Activated naive CD4-positive, alpha-beta T cell treated with anti-CD3 and anti-CD28 coated beads, Interleukin-2, amount 50 U/mL, for 24 hours (primary cell): ENCODE measurements around the gene TMEM94.

Experiments
- H3K27ac Mint-ChIP-seq: one replicate; pipeline ENCODE4 v1.8.0; 2021; ENCODE audit warnings: mild to moderate bottlenecking, mixed read lengths
- H3K27me3 Mint-ChIP-seq: one replicate; pipeline ENCODE4 v1.8.0; 2021; ENCODE audit warnings: mixed read lengths
- H3K36me3 Mint-ChIP-seq: one replicate; pipeline ENCODE4 v1.8.0; 2021; ENCODE audit warnings: mixed read lengths
- H3K4me1 Mint-ChIP-seq: one replicate; pipeline ENCODE4 v1.8.0; 2021; ENCODE audit warnings: mixed read lengths
- H3K4me3 Mint-ChIP-seq: one replicate; pipeline ENCODE4 v1.8.0; 2021; ENCODE audit warnings: mild to moderate bottlenecking, mixed read lengths
- H3K9me3 Mint-ChIP-seq: one replicate; pipeline ENCODE4 v1.8.0; 2021; ENCODE audit warnings: mixed read lengths

TMEM94 gene

DNA sequence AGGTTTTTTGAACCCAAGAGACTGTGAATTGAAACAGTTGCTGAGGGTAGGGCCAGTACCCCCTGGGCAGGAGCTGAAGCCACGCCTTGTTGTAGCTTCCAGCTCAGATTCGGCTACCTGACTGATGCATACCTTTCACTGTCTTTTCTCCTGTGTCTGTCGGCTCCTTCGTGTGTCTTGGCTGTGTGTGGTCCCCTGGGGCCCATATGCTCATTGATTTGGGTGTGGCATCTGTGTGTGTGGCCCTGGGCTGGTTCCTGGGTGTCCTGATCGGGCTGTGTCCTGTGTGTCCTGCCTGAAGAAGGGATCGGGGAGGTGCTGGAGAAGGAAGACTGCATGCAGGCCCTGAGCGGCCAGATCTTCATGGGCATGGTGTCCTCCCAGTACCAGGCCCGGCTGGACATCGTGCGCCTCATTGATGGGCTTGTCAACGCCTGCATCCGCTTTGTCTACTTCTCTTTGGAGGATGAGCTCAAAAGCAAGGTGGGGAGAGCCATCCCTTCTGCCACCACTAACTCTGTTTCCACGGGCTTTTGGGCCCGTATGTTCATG, 38.0 kb downstream of the TMEM94 start:
- no peak overlapping the region for H3K4me3 Mint-ChIP-seq
- H3K4me1 Mint-ChIP-seq: peaks cover 3% of the 10 kb centered on the region
- no peaks in the 10 kb centered on the region for H3K27me3 Mint-ChIP-seq
- H3K36me3 Mint-ChIP-seq: peaks cover 2% of the 10 kb centered on the region
- no peaks in the 10 kb centered on the region for H3K9me3 Mint-ChIP-seq
- no peak overlapping the region for H3K27ac Mint-ChIP-seq

GRCh38 chr17:75496005-75496404, 39.6 kb downstream of the TMEM94 start:
- H3K36me3 Mint-ChIP-seq: peaks cover 2% of the 10 kb centered on the region
- no peak overlapping the region for H3K4me3 Mint-ChIP-seq
- no peak overlapping the region for H3K27ac Mint-ChIP-seq
- H3K9me3 Mint-ChIP-seq: no peaks in the 10 kb centered on the region
- H3K4me1 Mint-ChIP-seq: peaks cover 3% of the 10 kb centered on the region
- H3K27me3 Mint-ChIP-seq: no peaks in the 10 kb centered on the region

- Mint-ChIP-seq H3K27ac (no peak overlapping the region), H3K4me3 (no peak overlapping the region), H3K9me3 (no peaks in the 10 kb centered on the region), H3K4me1 (peaks cover 3% of the 10 kb centered on the region), H3K27me3 (no peaks in the 10 kb centered on the region), H3K36me3 (no peaks in the 10 kb centered on the region)
These were observed 41.7 kb downstream of the TMEM94 start for GRCh38 chr17:75498039-75498725.

- no peaks in the 10 kb centered on the region for H3K36me3 Mint-ChIP-seq
These were observed 42.3 kb downstream of the TMEM94 start for GRCh38 chr17:75498726-75499213.

GRCh38 chr17:75499313-75500022, 43.0 kb downstream of the TMEM94 start:
- no peak overlapping the region for H3K27ac Mint-ChIP-seq

More at GRCh38 chr17:75498726-75499213, 42.3 kb downstream of the TMEM94 start:
- H3K27me3 Mint-ChIP-seq: no peaks in the 10 kb centered on the region
- no peak overlapping the region for H3K4me3 Mint-ChIP-seq
- H3K4me1 Mint-ChIP-seq: peaks cover 3% of the 10 kb centered on the region
- H3K27ac Mint-ChIP-seq: no peak overlapping the region
- no peaks in the 10 kb centered on the region for H3K9me3 Mint-ChIP-seq

GRCh38 chr17:75500419-75501216, 44.2 kb downstream of the TMEM94 start:
- Mint-ChIP-seq H3K27ac (no peak overlapping the region), H3K36me3 (no peaks in the 10 kb centered on the region), H3K27me3 (no peaks in the 10 kb centered on the region), H3K4me3 (no peak overlapping the region), H3K4me1 (peaks cover 3% of the 10 kb centered on the region), H3K9me3 (no peaks in the 10 kb centered on the region)

More at GRCh38 chr17:75499313-75500022, 43.0 kb downstream of the TMEM94 start:
- Mint-ChIP-seq H3K4me1 (peaks cover 3% of the 10 kb centered on the region), H3K36me3 (no peaks in the 10 kb centered on the region), H3K27me3 (no peaks in the 10 kb centered on the region), H3K9me3 (no peaks in the 10 kb centered on the region), H3K4me3 (no peak overlapping the region)

DNA sequence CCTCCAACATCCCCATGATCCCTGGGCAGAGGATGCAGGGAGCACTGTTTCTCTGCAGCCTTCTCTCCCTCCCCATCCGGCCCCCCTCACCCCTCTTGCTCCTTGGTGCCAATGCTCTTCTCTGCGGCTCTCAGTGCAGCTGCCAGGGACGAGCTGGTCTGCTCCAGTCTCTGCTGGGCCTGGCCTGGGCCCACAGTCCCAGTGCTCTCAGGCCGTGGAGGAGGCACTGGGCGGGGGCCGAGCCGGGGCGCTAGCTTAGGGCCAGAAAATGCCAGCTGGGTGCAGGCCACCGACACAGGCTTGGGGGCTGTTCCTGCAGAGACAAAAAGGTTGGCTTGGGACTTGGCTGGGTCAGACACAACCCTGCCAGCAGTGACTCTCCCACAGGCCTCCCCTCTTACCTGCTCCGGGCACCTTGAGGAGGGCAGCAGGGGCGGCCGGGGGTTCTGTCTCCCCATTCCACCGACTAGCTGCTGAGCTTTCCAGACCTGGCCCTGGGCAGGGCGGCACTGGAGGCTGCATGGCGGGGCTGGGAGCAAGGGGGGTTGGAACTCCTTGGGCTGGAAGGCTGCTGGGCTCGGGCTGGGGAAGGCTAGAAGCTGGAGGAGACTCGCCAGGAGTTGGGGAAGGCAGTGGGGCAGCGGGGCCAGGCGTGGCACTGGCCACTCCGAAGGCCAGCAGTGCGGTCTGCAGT, 45.1 kb downstream of the TMEM94 start:
- H3K27me3 Mint-ChIP-seq: no peaks in the 10 kb centered on the region
- no peaks in the 10 kb centered on the region for H3K9me3 Mint-ChIP-seq
- no peak overlapping the region for H3K4me3 Mint-ChIP-seq
- peaks cover 3% of the 10 kb centered on the region for H3K4me1 Mint-ChIP-seq
- no peaks in the 10 kb centered on the region for H3K36me3 Mint-ChIP-seq
- H3K27ac Mint-ChIP-seq: no peak overlapping the region

DNA sequence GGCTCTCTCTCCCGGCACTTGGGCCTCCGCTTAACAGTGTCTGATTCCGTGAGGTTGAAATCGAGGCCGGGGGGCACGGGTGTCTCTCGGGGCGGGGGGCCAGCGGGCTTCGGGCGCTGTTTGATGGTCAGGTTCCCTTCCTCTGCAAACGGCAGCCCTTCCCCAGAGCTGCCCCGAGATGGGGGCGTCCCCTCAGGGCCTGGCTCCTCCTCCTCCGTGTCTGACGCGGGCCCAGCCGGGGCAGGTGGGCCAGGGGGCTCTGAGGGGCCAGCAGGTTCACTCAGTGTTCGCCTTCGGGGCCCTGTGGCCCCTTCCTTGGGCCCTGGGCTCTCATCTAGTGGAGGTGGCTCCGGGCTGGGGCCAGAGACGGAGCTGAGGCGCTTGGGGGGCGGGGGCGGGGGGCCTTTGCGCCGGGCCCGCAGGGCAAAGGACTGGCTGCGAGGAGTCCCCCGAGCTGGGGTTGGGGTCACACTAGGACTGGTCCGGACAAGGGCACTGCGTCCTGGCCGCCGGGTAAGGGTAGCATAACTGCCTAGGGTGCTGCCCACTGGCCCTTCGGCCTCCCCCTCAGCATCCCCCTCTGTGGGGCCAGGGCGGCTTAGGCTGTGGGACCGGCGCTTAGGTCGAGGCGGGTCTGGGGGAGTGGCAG, 45.8 kb downstream of the TMEM94 start:
- H3K4me3 Mint-ChIP-seq: no peak overlapping the region
- H3K27ac Mint-ChIP-seq: no peak overlapping the region
- H3K4me1 Mint-ChIP-seq: peaks cover 3% of the 10 kb centered on the region
- no peaks in the 10 kb centered on the region for H3K27me3 Mint-ChIP-seq
- no peaks in the 10 kb centered on the region for H3K36me3 Mint-ChIP-seq
- no peaks in the 10 kb centered on the region for H3K9me3 Mint-ChIP-seq

DNA sequence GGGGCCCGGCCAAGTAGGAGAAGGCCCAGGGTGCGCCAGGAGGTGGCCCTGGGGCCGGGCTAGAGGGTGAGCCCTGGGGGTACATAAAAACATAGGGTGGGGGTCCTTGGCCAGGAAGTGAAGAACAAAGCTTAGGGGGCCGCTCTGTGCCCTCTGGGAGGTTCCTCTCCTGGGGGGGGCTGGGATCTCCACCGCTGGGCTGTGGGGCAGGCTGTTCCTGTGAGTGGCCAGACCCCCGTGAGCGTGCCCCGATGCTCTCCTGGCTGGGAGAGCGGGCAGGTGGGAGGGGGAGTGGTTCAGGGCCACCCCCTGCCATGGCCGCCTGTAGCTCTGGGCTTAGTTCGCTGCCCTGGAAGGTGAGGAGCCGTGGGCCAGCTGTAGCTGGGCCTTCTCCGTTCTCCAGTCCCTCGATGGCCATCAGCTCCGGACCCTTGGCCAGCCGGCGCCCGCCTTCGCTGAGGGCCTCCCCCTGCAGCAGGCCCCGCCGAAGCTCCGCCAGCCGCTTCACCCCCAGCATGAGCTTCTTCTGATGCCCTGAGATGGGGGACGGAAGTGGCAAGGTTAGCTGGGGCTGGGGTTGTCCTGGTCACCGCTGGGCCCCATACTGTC, 46.4 kb downstream of the TMEM94 start:
- Mint-ChIP-seq H3K27ac (no peak overlapping the region), H3K27me3 (no peaks in the 10 kb centered on the region), H3K9me3 (no peaks in the 10 kb centered on the region), H3K36me3 (no peaks in the 10 kb centered on the region), H3K4me1 (no peaks in the 10 kb centered on the region), H3K4me3 (no peak overlapping the region)

- H3K27ac Mint-ChIP-seq: no peak overlapping the region
- no peaks in the 10 kb centered on the region for H3K36me3 Mint-ChIP-seq
These were observed 47.0 kb downstream of the TMEM94 start for GRCh38 chr17:75503337-75503950.

DNA sequence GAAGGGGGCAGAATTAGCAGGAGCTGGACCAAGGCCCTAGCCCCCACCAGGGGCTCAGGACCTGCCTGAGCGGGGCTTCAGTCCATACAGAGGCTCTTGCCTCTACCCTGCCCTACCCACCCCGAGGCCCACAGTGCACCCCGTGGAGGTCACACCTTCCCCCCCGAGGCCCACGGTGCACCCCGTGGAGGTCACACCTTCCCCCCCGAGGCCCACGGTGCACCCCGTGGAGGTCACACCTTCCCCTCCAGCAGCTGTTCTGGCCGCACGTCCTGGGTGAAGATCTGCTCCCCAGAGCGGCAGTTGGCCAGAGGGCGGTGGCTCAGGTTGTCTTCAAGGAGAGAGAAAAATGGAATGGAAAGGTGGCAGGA, 47.5 kb downstream of the TMEM94 start:
- Mint-ChIP-seq H3K9me3 (no peaks in the 10 kb centered on the region), H3K27me3 (no peaks in the 10 kb centered on the region)

More at GRCh38 chr17:75503337-75503950, 47.0 kb downstream of the TMEM94 start:
- H3K27me3 Mint-ChIP-seq: no peaks in the 10 kb centered on the region
- no peak overlapping the region for H3K4me3 Mint-ChIP-seq
- no peaks in the 10 kb centered on the region for H3K4me1 Mint-ChIP-seq
- H3K9me3 Mint-ChIP-seq: no peaks in the 10 kb centered on the region

DNA sequence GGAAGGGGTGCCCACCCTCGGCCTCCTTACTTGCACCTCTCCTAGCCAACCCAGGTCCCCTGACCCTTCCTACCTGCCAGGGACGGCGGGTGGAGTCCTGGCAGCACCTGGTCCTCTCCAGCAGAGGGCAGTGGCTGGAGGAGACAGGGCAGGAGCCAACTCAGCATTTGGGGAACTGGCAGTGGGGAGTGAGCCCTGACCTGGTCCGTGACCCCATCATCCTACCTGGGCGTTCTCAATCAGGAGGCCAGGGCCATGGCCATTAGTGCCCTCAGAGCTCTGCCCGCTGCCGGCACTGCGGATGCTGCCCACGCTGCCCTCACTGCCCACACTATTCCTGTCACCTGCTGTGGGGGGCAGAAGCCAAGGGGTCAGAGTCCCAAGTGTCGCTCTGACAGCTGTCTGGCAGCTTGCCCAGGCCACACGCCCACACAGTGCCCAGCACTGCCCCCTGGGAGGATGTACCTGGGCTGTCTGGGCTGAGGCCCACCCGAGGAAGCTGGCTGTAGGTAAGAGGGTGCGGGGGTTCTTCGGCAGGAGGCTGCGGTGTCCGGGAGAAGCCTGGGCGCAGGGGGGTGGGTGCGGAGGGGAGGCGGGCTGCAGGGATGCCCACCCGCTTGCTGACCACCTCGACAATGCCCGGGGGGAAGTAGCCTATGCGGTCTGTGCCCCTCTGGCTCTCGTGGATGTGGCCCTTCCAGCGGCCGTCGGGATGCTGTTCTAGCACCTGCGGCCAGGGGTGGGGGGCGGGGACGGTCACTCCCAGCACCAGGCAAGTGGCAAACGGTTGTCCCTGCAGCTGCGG, 48.1 kb downstream of the TMEM94 start:
- Mint-ChIP-seq H3K36me3 (no peaks in the 10 kb centered on the region), H3K9me3 (no peaks in the 10 kb centered on the region), H3K4me1 (no peaks in the 10 kb centered on the region), H3K27me3 (no peaks in the 10 kb centered on the region), H3K4me3 (no peak overlapping the region), H3K27ac (no peak overlapping the region)

More for the DNA sequence above, 47.5 kb downstream of the TMEM94 start:
- H3K36me3 Mint-ChIP-seq: no peaks in the 10 kb centered on the region
- H3K27ac Mint-ChIP-seq: no peak overlapping the region
- H3K4me3 Mint-ChIP-seq: no peak overlapping the region
- H3K4me1 Mint-ChIP-seq: no peaks in the 10 kb centered on the region

GRCh38 chr17:75505152-75505409, 48.6 kb downstream of the TMEM94 start:
- no peak overlapping the region for H3K4me3 Mint-ChIP-seq
- no peaks in the 10 kb centered on the region for H3K9me3 Mint-ChIP-seq
- no peaks in the 10 kb centered on the region for H3K27me3 Mint-ChIP-seq
- H3K4me1 Mint-ChIP-seq: no peaks in the 10 kb centered on the region
- H3K27ac Mint-ChIP-seq: no peak overlapping the region
- no peaks in the 10 kb centered on the region for H3K36me3 Mint-ChIP-seq

- H3K9me3 Mint-ChIP-seq: no peaks in the 10 kb centered on the region
- H3K27me3 Mint-ChIP-seq: no peaks in the 10 kb centered on the region
- H3K27ac Mint-ChIP-seq: no peak overlapping the region
- no peaks in the 10 kb centered on the region for H3K4me1 Mint-ChIP-seq
- no peaks in the 10 kb centered on the region for H3K36me3 Mint-ChIP-seq
- H3K4me3 Mint-ChIP-seq: no peak overlapping the region
These were observed 49.2 kb downstream of the TMEM94 start for GRCh38 chr17:75505640-75506039.
